Tibial artery (tissue), 4 donors: ENCODE results near the gene RGS14.
"Not testable (repeated sequence)": the region's sequence is repeated elsewhere in the genome, so short reads cannot be mapped to it uniquely, and the experiment has no call there.

Experiments
- DNase-seq, 2 donors: peaks; one replicate each; pipeline ENCODE4 v3.0.0-alpha.2; 2019
- H3K27ac ChIP-seq, 2 donors: fragments of 200-600 bp; sonication (generic) in 1 of 2; 1 replicate in 1 of 2; 2 replicates in 1 of 2; pipeline ENCODE4 v1.5.1; 2018 to 2019; ENCODE audit warnings: mild to moderate bottlenecking in 1 of 2
- H3K27me3 ChIP-seq, 2 donors: fragments of 200-600 bp; sonication (generic) in 1 of 2; one replicate each; pipeline versions ENCODE4 v1.5.1 to v1.6.0; 2016 to 2019
- H3K36me3 ChIP-seq, 3 donors: fragments of 200-600 bp; sonication (generic) in 2 of 3; one replicate each; pipeline ENCODE4 v1.5.1; 2016 to 2019; ENCODE audit warnings: mild to moderate bottlenecking in 2 of 3
- H3K4me1 ChIP-seq, 4 donors: fragments of 200-600 bp; sonication (generic) in 2 of 4; 1 replicate in 3 of 4; 2 replicates in 1 of 4; pipeline ENCODE4 v1.5.1; 2016 to 2019
- H3K4me3 ChIP-seq, 2 donors: fragments of 200-600 bp; sonication (generic) in 1 of 2; 1 replicate in 1 of 2; 2 replicates in 1 of 2; pipeline ENCODE4 v1.5.1; 2018 to 2019; ENCODE audit warnings: mild to moderate bottlenecking in 2 of 2
- H3K9me3 ChIP-seq, 3 donors: fragments of 200-600 bp; sonication (generic) in 1 of 3; one replicate each; pipeline ENCODE4 v1.5.1; 2016 to 2019
- CTCF ChIP-seq, 2 experiments: fragments of 200-600 bp in 1 of 2; fragments of 450-650 bp in 1 of 2; IDR thresholded peaks; one replicate each; pipeline ENCODE4 v1.5.1; 2017 to 2019; ENCODE audit warnings: antibody characterized with exemption in 2 of 2, mild to moderate bottlenecking in 1 of 2, moderate library complexity in 1 of 2
- intact Hi-C: fragments of 100-400 bp; cut with DNase I; formaldehyde crosslinking; loops from one replicate; pipeline ENCODE4 v1.15.0; 2023; ENCODE audit warnings: low total_unique reads

The RGS14 gene

GRCh38 chr5:177419046-177419445 is 61.3 kb downstream of the RGS14 start:
- Histone ChIP-seq H3K9me3 (no peaks in the 10 kb centered on the region), H3K4me3 (no peak overlapping the region), H3K27ac (no peak overlapping the region), H3K4me1 (no peaks in the 10 kb centered on the region), H3K36me3 (no peaks in the 10 kb centered on the region), H3K27me3 (no peaks in the 10 kb centered on the region)
- DNase-seq, result no peak
- TF ChIP-seq CTCF (IDR thresholded peaks at IDR 0.05), result no peak
- intact Hi-C loops, result no loop called here

GRCh38 chr5:177420472-177420871 is 62.7 kb downstream of the RGS14 start:
- H3K4me3 ChIP-seq, H3K36me3 ChIP-seq, intact Hi-C loops: not testable (repeated sequence)

GRCh38 chr5:177421062-177421798 is 63.5 kb downstream of the RGS14 start:
- peaks cover 0 to 7% (median 3%) of the 10 kb centered on the region in 4 donors for H3K4me1 ChIP-seq
- H3K9me3 ChIP-seq, result no peaks in the 10 kb centered on the region
- TF ChIP-seq CTCF (IDR thresholded peaks at IDR 0.05), result no peak
- no peaks in the 10 kb centered on the region for H3K36me3 ChIP-seq
- no peak overlapping the region for H3K4me3 ChIP-seq
- DNase-seq, result no peak
- H3K27ac ChIP-seq, result no peak overlapping the region
- H3K27me3 ChIP-seq, result no peaks in the 10 kb centered on the region
- intact Hi-C loops, result no loop called here

More at GRCh38 chr5:177420472-177420871, 62.7 kb downstream of the RGS14 start:
- not testable (repeated sequence) for H3K27me3 ChIP-seq, H3K9me3 ChIP-seq, DNase-seq, H3K4me1 ChIP-seq, H3K27ac ChIP-seq
